Kidney epithelial cell (primary cell): Measurements from ENCODE around the gene JAK1. TPM values are rescaled to one million over a fixed set of nuclear protein-coding genes. Genes with fewer than 3 reads are reported as not detected.

ENCODE experiments used
- DNase-seq: peaks from one replicate; pipeline ENCODE4 v3.0.0-alpha.2; 2010; ENCODE audit warnings: low read depth
- H3K27me3 ChIP-seq: 2 replicates; pipeline ENCODE4 v1.6.0; 2011; ENCODE audit warnings: low read length; ENCODE audit not compliant: control insufficient read depth, insufficient read depth
- H3K36me3 ChIP-seq: 2 replicates; pipeline ENCODE4 v1.5.1; 2011; ENCODE audit warnings: low read length; ENCODE audit not compliant: control insufficient read depth, insufficient read depth
- H3K4me3 ChIP-seq: 2 replicates; pipeline ENCODE4 v1.5.1; 2011; ENCODE audit warnings: low read depth, mild to moderate bottlenecking, control low read depth, low read length
- CTCF ChIP-seq: IDR thresholded peaks from 2 replicates; pipeline ENCODE4 v1.5.1; 2011; ENCODE audit warnings: mild to moderate bottlenecking, moderate library complexity, low read length, control low read depth, inconsistent platforms; ENCODE audit not compliant: insufficient read depth, poor library complexity, severe bottlenecking
- total RNA-seq: library from RNA; depleted of rRNA; stranded (reverse); fragments of >200 nt; gene quantifications from 2 replicates; pipeline ENCODE4 v1.2.3, GENCODE V29; 2015

The JAK1 gene
- total RNA-seq, 1 donor from 2014 or later = 138 TPM

DNA sequence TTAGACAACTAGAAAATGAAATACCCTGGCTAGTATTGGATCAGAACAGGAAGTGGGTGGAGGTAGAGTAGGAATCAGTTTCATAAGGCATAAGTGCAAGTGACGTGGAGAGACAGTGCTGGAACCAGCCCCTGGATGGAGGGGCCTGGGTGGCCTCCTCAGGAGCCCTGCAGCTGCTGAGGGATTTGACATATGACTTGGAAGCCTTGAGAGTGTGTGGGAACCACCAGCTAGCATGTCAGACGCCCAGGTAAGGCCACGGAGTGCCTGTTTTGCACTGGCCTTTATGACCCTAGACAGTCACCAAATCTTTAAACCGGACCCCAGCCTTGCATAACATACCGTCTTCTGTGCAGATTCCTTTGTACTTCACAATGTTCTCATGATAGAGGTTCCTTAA is 127.1 kb downstream of the JAK1 start:
- TF ChIP-seq CTCF = no peak
- no peak for DNase-seq
- no peaks in the 10 kb centered on the region for H3K27me3 ChIP-seq
- no peak overlapping the region for H3K4me3 ChIP-seq
- H3K36me3 ChIP-seq = peaks cover 2% of the 10 kb centered on the region

DNA sequence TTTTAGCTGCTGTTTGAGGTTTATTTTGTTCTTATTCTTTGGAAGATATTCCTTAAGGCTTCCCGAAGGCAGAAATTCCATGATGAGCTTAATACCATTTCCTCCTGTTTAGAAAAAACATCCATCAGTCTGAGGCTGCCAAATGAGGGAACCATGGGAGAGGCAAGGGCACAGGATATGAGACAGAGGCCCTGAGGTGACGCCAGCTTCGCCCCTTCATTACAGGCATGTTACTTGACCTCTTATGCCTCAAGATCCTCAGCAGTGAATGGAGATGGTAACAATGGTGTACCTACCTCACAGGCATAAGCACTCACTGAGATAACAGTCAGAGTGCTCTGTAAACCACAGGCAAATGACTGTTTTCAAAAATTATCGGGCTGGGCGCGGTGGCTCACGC is 127.9 kb downstream of the JAK1 start:
- H3K27me3 ChIP-seq = no peaks in the 10 kb centered on the region
- no peak for DNase-seq
- TF ChIP-seq CTCF = no peak
- H3K36me3 ChIP-seq = peaks cover 2% of the 10 kb centered on the region
- H3K4me3 ChIP-seq = no peak overlapping the region

- no peak for DNase-seq
- H3K27me3 ChIP-seq = no peaks in the 10 kb centered on the region
- peaks cover 2% of the 10 kb centered on the region for H3K36me3 ChIP-seq
- H3K4me3 ChIP-seq = no peak overlapping the region
- no peak for TF ChIP-seq CTCF
Observed at GRCh38 chr1:64836802-64837201, 129.5 kb downstream of the JAK1 start.

- H3K36me3 ChIP-seq = peaks cover 2% of the 10 kb centered on the region
- no peak overlapping the region for H3K4me3 ChIP-seq
- DNase-seq = peak; percentile 45
- H3K27me3 ChIP-seq = no peaks in the 10 kb centered on the region
- TF ChIP-seq CTCF = no peak
Observed at GRCh38 chr1:64834734-64835133, 131.6 kb downstream of the JAK1 start.

- TF ChIP-seq CTCF = no peak
- DNase-seq = no peak
- no peaks in the 10 kb centered on the region for H3K36me3 ChIP-seq
- no peak overlapping the region for H3K4me3 ChIP-seq
- H3K27me3 ChIP-seq = no peaks in the 10 kb centered on the region
Observed at GRCh38 chr1:64830030-64830651, 136.2 kb downstream of the JAK1 start.

DNA sequence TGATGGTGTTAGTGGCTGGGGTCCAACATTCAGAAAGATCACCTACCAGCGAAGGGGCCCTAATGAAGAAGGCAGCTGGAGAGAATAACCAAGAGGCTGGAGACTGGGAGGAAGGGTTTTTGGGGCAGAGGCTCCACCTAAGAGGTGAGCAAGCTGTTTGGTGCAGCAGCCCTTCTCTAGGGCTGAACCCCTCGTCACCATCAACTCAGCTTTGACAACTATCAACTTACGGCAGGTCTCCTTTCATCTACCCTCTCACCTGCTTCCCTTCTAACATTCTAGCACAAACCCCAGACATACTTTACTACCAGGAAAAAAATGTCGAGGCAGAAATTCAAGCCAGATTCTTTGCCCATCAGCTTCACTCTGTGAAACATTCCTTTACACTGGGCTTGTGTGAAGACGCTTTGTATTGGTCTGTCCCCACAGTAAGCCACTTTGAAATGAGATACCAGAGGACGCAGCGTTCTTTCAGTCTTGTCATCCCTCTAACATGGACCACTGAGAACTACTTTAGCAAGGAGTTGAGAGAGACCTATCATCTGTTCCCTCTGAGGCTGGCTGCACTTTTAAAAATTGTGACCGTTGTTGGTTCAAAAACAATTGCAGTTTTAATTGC is 136.8 kb downstream of the JAK1 start:
- no peak for DNase-seq
- Histone ChIP-seq H3K4me3 (no peak overlapping the region), H3K27me3 (no peaks in the 10 kb centered on the region), H3K36me3 (no peaks in the 10 kb centered on the region)
- no peak for TF ChIP-seq CTCF
